Epithelial cell of umbilical artery (primary cell): ENCODE data around the gene IGHMBP2. TPM values are rescaled to one million over a fixed set of nuclear protein-coding genes. Genes with fewer than 3 reads are reported as not detected.

ENCODE experiments used
- total RNA-seq: library from RNA; depleted of rRNA; stranded (reverse); fragments of >200 nt; gene quantifications from 2 replicates; pipeline ENCODE4 v1.2.3, GENCODE V29; 2014

Gene IGHMBP2
- total RNA-seq = 7.8 and 11.4 TPM in 2 replicates

DNA sequence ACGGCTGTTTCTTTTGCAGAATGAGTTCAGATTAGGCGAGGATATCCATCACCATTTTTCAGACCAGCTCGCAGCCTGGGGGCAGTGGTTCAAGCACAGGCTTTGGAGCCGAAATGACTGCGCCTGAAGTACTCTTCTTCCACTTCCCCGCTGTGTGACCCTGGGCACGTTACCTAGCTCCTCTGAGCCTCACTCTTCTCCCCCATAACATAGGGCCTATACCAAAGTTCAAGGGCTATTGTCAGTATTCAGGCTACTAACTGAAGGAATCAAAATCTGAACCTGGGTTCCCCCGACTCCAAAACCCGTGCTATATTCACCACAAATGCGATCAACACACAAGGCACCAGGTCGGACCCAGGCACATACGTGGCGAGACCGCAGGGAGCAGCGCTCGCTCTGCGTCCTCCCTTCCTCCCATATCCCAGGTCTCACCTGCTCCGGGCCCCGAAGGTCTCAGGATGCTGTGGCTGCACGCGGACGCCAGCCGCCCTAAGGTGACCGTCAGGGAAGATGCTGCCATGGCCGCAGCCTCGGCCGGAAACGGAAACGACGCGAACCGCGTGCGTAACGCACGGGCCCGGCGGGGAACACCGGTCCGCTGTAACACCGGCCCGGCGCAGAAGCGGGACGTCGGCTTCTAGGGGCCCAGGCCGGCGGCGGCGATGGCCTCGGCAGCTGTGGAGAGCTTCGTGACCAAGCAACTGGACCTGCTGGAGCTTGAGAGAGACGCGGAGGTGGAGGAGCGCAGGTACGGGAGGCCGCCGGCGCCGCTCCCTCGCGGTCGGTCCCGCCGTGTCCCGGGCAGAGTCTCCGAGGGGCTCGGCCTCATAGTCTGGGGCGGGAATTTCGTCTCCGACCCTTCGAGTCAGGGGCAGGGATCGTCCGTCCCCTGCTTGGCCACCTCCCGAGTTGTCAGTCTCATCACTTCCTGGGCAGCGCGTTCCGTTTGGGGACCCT, at the start of gene IGHMBP2, which contains the start of gene MRPL21:
IGHMBP2 (plus strand) TSS at position 604 of the 960 bp plus-strand sequence; CDS start at position 666, 62 bp downstream.
MRPL21 (minus strand) TSS at position 545 of the 960 bp plus-strand sequence; CDS start at position 523, 22 bp downstream.

DNA sequence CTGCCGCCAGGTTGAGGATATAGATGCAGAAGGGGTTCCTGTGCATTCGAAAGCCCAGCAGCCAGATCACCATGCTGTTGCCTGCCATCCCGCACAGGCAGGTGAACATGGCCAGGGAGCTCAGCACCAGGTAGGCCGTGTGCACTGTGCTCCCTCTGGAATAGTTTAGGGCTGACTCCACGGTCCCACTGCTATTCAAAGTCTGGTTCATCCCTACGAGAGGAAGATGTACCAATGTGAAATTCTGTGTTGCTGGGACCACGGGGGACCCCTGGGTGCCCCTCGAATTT, 77.0 kb downstream of the IGHMBP2 start, which contains the start of gene MRGPRD:
MRGPRD (minus strand) TSS at position 211 of the 290 bp plus-strand sequence; CDS start at position 211, 0 bp downstream.

Other genes with a start within 250 kb of the IGHMBP2 start
- 1.5 and 2.3 TPM in 2 replicates for gene GAL, start 219.3 kb upstream of the IGHMBP2 start, total RNA-seq
- 0.46 and 2.3 TPM in 2 replicates for gene TESMIN, start 152.4 kb upstream of the IGHMBP2 start, total RNA-seq
- 42.2 and 71.3 TPM in 2 replicates for gene CPT1A, start 62.0 kb upstream of the IGHMBP2 start, total RNA-seq
- 83.3 and 103 TPM in 2 replicates for gene MRPL21, start 59 bp upstream of the IGHMBP2 start, total RNA-seq
- gene MRGPRD, start 77.1 kb downstream of the IGHMBP2 start, total RNA-seq = not detected in 2 replicates
- gene MRGPRF, start 109.4 kb downstream of the IGHMBP2 start, total RNA-seq = 0.30 and 0.32 TPM in 2 replicates
- 7.8 and 11.4 TPM in 2 replicates for gene TPCN2, start 145.0 kb downstream of the IGHMBP2 start, total RNA-seq